GM21447 (cell line): Measurements from ENCODE around the gene PPP3R1.

Experiments used
- ATAC-seq: cut with Tn5 transposase; IDR thresholded peaks from one replicate; pipeline ENCODE4 v1.9.1; 2021; ENCODE audit not compliant: unreplicated experiment

The PPP3R1 gene

DNA sequence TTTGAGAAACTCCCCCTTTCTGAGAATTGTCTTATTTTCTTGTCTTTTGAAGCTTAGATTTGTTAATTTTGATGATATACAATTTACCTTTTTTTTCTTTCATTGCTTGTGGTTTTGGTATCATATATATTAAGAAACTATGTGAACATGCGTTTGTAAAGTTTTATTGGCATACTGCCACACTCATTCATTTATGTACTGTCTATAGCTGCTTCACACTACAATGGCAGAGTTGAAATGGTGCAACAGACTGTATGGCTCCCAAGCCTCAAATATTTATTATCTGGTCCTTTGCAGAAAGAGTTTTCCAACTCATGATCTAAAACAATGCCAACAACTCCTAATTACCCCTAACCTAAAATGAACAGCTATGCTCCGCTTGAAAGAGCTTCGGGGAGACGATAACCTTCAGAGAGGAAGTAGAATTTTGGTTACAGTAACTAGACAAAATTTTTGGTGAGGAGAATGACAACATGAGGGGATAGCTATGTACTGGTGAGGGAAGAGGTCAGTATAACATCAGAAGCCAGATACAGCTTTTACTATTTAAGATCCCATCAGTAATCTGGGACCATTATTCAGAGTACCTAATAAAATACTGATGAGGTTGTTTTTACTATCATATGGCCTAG, 16.1 kb downstream of the PPP3R1 start:
- ATAC-seq = no peak

DNA sequence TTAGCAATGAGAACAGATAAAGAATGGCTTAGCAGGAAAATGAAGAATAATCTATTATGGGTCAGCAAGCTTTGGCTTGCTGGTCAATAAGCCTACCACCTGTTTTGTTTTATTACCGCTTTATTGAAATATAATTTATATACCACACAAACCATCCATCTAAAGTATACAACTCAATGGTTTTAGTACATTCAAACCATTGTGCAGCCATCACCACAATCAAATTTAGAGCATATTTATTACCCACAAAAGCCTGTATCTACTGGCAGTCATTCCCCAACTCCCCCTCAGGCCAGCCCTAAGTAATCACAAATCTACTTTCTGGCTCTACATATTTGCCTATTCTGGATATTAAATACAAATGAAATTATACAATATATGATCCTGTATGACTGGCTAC, 17.2 kb downstream of the PPP3R1 start:
- ATAC-seq = no peak

DNA sequence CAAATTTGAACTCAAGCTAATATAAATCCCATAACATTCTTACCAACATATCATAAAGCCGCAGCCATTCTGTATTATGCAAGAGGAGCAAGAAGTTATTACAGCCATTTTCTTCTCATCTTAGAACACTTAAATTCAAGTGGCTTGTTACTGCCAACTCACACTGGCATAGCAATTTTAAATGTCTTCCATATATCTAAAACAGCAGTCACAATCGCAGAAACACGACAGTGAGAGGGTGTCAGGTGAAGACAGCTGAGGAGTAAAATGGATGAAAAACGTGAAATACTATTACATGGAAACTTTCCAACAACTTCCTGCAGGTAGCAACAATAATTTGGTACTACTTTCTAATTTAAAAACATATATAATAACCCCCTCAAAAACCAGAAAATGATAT, 17.9 kb downstream of the PPP3R1 start:
- ATAC-seq = no peak

DNA sequence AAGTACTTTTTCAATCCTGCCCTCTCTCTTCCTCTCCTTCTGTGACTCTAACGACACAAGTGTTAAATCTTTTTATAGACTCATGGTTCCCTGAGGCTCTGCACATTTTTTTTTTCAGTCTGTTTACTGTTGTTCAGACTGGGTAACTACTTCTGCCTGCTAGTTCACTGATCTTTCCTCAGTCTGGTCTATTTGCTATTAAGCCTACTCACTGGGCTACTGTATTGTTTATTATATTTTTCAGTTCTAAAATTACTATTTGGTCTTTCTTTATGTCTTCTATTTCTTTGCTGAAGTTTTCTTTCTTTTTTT, 21.3 kb downstream of the PPP3R1 start:
- no peak for ATAC-seq

DNA sequence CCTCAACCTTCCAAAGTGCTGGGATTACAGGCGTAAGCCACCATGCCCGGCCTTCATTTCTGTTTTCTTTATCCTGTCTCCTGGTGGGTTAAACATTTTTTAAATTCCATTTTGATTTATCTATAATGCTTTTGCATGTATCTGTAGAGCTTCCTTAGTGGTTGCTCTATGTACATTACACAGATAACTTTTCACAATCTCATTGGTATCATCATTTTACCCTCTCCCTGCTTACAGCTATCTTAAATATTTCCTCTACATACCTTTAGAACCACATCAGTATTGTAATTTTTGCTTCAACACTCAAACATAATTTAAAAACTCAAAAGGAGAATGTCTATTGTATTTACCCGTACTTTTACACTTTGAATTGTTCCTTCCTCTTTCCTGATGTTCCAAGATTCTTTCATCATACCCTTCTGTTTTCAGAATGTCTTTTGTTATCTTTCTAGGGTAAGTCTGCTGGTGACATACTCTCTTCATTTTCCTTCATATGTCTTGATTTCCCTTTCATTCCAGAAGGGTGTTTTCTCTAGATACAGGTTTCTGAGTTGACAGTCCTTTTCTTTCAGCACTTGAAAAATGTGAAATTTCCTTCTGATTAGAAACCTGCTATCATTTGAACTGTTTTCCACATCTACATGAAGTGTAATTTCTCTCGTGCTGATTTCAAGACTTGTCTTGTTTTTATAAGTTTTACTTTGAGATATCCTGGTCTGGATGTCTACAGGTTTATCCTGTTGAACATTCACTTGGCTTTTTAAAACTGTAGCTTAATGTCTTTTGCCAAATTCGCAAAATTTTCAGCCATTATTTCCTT, 21.9 kb downstream of the PPP3R1 start:
- ATAC-seq = no peak

DNA sequence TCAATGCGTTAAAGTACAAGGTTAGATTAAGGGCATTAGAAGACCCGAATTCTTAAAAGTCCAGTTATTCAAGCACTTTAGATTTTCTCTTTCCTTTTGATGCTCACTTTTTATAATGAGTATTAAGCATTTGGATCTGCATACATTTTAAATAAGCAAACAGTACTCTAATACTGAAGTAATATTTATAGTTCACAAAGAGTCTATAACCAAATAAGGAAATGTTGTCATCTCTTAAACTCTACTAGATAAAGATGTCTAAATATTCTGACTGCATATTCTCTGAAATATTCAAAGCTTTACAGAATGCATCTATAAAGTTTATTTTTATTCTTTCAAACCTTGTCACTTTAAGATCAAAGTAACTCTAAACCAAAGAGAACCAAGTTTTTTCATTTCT, 25.5 kb downstream of the PPP3R1 start:
- ATAC-seq = no peak

DNA sequence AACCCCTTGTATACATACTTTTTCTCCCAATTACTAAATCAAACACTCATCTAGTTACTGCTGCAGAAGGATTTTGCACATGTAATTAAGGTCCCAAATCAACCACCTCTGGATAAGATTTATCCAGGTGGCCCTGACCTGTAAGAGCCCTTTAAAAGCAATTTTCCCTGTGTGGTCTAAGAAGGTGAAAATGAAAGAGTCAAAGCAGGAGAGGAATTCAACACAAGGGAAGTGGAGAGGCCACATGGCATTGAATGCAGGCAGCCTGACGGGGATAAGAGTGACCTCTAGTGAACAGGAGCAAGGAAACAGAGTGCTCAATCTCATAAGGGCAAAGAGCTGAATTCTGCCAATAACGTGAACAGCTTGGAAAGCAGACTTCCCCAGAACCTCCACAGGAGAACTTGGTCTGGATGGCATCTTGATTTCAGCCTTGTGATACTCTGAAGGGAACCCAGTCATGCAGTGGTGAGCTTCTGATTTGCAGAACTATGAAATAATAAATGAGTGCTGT, 27.2 kb downstream of the PPP3R1 start:
- ATAC-seq = peak; percentile 86

DNA sequence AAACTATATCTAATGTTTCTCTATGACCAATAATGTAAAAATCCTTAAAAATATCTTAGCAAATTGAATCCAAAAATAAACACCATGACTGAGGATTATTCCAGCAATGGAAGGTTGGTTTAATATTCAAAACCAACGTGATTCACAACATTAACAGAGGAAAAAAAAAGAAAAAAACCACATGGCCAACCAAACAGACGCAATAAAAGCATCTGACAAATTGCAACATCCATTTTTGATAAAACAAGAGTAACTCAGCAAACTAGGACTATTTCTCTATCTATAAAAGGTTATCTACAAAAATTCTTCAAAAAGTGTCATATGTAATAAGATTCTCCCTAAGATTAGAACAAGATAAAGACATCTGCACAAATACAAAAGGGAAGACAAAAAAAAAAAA, 28.9 kb downstream of the PPP3R1 start:
- no peak for ATAC-seq

DNA sequence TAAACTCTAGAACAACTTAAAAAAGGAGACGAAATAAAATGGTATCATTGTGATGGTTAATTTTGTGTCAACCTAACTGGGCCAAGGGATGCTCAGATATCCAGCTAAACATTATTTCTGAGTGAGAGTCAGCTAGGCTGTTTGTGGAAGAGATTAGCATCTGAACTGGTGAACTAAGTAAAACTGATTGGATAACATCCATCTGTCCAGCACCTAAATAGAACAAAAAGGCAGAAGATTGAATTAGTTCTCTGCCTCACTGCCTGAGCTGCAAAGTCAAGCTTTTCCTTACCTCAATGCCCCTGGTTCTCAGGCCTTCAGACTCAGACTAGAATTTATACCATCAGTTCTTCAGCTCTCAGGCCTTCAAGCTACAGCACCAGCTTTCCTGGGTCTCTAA, 30.0 kb downstream of the PPP3R1 start:
- ATAC-seq = no peak

DNA sequence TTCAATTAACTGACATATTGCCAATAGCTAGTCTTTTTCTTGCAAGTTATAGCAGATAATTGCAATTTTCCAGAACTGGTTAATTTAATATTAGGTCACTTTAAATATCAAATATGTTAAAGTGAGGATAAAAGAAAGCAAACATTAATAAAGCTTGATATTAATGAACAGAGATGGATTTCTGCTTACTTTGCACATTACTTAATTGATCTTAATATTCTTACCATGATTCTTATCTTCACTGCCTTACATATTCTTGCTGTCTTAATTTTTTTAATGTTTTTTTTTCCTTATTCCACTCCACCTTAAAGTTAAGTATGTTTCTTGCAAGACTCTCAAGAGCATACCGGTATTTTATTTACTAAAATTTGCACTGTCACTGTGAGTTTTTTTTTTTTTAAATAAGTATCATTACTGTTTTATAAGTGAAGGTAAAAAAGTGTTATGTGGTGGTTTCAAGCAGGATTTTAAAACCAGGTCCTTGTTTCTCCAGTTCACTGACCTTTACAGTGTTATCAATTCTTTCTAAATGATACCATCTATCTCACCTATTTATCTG, 33.9 kb downstream of the PPP3R1 start:
- ATAC-seq = no peak

DNA sequence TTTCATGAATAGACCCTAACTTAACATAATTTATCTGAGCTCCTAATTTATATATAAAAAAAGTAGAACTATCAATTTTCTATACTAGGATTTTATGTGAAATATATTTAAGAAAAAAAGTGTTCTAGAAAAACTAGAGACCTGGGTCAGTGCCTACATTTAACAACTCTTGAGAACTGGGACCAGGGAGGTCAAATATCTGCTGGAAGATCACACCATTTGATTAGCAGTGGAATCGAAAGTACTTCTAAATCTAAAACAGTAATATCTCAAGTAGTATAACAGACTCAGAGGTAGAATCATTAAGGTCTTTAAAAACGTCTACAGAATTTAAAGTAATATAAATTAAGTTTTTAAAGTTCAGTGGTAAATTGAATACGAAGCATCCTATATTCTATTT, 34.6 kb downstream of the PPP3R1 start:
- no peak for ATAC-seq

DNA sequence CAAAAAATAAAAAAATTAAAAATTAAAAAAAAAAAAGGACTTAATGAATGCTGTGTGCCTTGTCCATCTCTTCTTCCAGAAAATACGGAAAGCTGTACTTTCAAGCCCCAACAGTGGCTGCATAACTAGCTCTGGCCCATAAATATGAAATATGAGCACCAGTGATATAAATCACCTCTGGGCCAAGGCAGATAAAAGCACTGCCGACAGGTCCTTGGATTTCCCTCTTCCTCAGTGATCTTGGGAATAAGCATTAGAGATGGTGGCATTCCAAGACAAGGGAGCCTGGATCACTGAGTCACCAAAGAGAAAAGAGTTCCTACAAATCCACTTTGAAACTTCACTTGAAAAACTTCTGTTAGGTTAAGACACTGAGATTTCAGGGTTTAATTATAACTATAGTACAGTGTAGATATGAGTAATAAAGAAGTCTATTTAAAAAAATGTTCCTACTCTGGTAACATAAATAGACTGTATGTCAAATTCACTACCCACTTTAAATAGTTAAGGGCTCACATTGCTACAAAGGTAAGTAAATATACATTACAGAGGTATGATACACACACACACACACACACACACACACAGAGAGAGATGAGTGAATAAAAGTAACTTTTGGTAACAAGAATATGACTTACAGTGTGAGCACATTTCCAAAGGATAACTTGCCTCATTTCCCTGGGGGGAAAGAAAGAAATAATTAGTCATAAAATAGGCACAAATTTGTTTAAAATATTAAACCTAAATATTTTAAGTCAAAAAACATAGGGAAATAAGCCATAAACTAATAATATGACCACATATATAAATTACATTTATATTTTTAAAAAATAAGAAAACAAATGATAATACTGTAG, 35.6 kb downstream of the PPP3R1 start:
- ATAC-seq = no peak

DNA sequence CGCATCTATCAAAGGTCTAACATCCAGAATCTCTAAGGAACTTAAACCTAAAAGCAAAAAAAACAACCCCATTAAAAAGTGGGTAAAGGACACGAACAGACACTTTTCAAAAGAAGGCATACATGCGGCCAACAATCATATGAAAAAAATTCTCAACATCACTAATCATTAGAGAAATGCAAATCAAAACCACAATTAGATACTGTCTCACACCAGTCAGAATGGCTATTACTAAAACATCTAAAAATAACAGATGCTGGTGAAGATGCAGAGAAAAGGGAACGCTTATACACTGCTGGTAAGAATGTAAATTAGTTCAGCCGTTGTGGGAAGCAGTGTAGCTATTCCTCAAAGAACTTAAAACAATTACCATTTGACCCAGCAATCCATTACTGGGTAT, 38.0 kb downstream of the PPP3R1 start:
- peak; percentile 71 for ATAC-seq

DNA sequence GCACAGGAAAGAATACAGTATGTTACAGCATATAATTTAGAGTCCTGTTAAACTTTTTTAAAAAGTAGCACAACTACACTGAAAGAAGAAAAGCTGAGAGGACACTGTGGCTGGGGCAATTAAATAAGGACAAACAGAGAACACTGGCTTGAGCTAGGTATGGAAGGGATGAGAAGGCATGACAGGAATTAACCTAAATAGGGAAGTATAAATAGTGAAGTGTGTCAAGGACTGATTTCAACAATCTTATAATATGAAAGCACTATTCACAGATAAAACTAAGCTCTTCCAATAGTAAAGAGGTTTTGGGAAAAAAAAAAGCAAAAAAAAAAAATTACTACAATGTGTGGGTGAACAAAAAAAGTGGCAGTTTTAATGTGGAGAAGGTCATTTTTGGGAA, 45.5 kb downstream of the PPP3R1 start:
- ATAC-seq = no peak

DNA sequence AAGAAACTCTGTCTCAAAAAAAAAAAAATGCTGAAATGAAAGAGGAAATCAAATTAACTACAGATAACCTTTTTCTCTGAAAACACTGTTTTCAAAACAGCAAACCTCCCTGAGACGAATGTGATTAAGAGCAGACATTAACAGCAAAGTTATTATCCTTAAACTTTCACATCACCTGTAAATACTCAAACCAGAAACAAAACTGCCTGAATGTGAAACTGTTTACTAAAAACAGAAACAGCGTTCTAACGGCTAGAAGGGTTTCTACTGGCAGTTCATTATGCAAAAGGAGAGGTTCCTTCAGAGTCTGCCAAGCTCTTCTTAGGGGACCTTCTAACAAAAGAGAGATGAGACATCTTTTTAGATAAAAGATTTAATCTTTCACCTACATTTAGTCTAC, 48.7 kb downstream of the PPP3R1 start:
- peak; percentile 94 for ATAC-seq

DNA sequence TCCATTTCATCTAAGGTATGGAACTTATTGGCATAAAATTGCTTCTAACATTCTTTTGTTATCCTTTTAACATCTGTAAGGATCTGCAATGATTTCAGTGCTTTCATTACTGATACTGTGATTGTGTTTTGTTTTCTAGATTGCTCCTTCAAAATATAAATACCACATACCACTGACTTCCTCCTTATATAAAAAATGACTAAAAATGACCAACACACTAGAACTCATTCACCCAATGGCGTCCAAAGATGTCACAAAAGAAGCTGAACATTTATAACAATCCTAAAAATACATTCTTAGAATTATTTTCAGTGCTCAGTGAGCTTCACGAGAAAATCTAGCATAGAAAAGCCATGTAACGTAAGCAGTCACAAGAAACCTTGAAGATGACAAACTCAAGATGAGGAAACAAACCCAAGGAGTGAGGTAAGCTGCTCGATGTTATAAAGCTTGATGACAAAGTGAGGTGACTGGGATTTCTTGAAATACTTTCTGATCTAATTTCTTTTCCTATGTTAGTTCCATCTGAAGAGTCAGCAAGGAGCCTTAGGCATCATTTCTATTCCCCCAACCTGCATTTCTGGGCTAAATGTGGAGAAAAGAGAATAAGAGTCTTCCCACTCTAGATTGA, 52.1 kb downstream of the PPP3R1 start:
- ATAC-seq = no peak

DNA sequence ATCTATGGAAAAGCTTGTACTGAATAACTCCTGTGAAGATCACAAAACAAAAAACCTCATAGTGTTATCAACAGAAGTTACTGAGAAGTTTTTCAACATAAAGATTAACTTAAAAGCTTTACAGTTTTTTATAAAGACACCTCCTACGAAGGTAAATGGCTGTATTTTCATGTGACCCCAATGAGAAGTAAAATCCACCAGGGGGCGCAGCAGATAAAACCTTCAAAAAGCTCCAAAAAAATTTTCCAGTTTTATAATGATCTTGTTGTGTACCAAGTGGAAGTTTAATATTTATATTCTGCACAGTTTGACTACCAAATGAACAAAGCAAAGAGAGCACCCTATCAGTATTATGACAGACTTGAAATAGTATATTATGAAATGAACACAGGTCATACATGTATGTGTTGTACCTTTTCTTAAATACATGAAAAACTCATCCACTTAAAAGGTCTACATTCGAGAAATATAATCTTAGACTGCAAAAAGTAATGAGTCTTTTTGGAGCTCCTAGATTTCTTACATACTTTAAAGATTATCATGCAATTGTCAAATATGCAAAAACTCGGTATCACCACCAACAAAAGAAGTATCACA, 56.1 kb downstream of the PPP3R1 start:
- no peak for ATAC-seq

DNA sequence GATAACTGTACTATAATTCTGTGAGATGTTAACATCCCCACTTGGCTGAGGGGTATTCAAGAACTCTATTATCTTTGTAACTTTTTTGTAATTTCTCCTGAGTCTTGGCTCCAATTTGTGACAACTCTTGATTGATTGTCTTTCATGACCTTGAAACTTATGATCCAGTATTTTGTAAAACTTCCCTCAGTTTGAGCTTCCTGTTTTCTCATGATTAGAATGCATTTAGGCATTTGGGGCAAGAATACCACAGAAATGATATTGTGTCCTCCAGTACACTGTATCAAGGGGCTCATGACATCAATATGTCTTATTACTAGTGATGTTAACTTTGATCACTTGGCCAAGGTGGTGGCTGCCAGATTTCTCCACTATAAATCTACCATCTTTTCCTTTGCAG, 57.2 kb downstream of the PPP3R1 start:
- no peak for ATAC-seq

DNA sequence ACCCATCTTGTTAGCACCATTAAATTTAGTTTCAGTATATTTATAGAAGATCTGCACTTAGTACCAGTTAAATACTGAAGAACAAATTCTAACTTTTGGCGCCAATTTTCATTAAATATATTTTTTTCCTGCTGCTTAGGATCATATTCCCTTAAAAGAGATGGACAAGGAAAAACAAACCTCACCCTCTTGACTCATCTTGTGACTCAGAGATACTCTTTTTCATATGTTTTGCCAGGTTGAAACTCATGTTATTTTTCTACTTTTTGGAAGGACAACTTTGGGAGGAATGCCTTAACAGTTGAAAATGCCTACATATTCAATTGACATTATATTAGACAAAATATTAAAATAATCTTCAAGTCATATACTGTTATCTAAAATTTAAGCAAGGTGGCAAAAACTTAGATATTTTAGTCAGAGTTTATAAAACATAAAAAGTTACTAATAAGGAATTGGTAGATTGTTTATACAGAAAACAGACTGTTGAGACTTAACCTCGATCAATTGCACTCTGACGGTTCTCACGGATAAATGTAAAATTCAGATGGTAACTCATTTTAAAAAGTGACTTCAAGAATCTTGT, 58.5 kb downstream of the PPP3R1 start:
- ATAC-seq = no peak

DNA sequence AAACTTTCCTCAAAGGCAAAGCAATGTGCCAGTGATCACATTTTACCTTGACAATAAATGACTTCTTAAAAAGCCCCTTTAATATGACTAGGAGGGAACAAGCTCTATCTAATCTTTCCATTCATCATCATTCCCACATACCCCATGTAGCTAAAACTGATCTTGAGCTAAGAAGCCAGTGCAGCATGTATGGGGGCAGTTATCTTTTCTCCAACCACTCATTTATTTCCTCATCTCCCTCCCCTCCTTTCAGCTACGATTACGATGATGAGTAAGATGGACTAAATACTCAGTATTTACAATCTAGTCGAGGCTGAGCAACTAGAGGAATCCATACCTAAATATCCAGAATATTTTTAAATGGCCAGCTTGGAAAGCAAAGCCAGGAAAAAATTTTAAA, 59.2 kb downstream of the PPP3R1 start:
- ATAC-seq = no peak
